GM21360 (cell line): ENCODE data around the gene ITGA11.

Source experiments
- ATAC-seq: cut with Tn5 transposase; IDR thresholded peaks from one replicate; pipeline ENCODE4 v1.9.1; 2021; ENCODE audit warnings: mild to moderate bottlenecking, moderate library complexity; ENCODE audit not compliant: unreplicated experiment

ITGA11 gene

GRCh38 chr15:68396068-68396467 is 35.9 kb downstream of the ITGA11 start:
- ATAC-seq, result no peak

- no peak for ATAC-seq
These were observed 40.8 kb downstream of the ITGA11 start for GRCh38 chr15:68391121-68391520.

- no peak for ATAC-seq
These were observed 41.8 kb downstream of the ITGA11 start for GRCh38 chr15:68389936-68390817.

GRCh38 chr15:68389041-68389930 is 42.7 kb downstream of the ITGA11 start:
- no peak for ATAC-seq

GRCh38 chr15:68387381-68388143 is 44.4 kb downstream of the ITGA11 start:
- no peak for ATAC-seq

- ATAC-seq, result no peak
These were observed 45.2 kb downstream of the ITGA11 start for GRCh38 chr15:68386587-68387288.

- no peak for ATAC-seq
These were observed 46.0 kb downstream of the ITGA11 start for GRCh38 chr15:68385671-68386586.

- ATAC-seq, result no peak
These were observed 46.8 kb downstream of the ITGA11 start for GRCh38 chr15:68385240-68385561.

GRCh38 chr15:68384451-68385239 is 47.3 kb downstream of the ITGA11 start:
- ATAC-seq, result no peak

- no peak for ATAC-seq
These were observed 48.5 kb downstream of the ITGA11 start for GRCh38 chr15:68383161-68384074.

GRCh38 chr15:68382286-68383007 is 49.5 kb downstream of the ITGA11 start:
- no peak for ATAC-seq

GRCh38 chr15:68380456-68380855 is 51.5 kb downstream of the ITGA11 start:
- no peak for ATAC-seq

GRCh38 chr15:68379759-68380290 is 52.1 kb downstream of the ITGA11 start:
- no peak for ATAC-seq

GRCh38 chr15:68379058-68379758 is 52.8 kb downstream of the ITGA11 start:
- no peak for ATAC-seq

- ATAC-seq, result no peak
These were observed 53.4 kb downstream of the ITGA11 start for GRCh38 chr15:68378595-68378994.

GRCh38 chr15:68377766-68378165 is 54.2 kb downstream of the ITGA11 start:
- no peak for ATAC-seq
